K562 (cell line): ENCODE data around the gene PRF1. TPM values are rescaled to one million over a fixed set of nuclear protein-coding genes. Genes with fewer than 3 reads are reported as not detected.
A peak's percentile ranks its signal among the peaks of the same experiment; 100 is the strongest.

ENCODE experiments used
- CGGBP1 ChIP-seq: fragments of 250-450 bp; sonication (Bioruptor Pico); IDR thresholded peaks from 2 replicates; pipeline ENCODE4 v1.9.0; 2021; ENCODE audit warnings: mild to moderate bottlenecking
- ELF1 ChIP-seq: fragments of 200-800 bp; sonication (Bioruptor generic); IDR thresholded peaks from 2 replicates; pipeline ENCODE4 v1.6.1; 2016; ENCODE audit warnings: missing genetic modification characterization, missing compliant biosample characterization
- ETV1 ChIP-seq: fragments of 450-650 bp; conservative IDR thresholded peaks from 2 replicates; pipeline ENCODE4 v1.6.1; 2016; ENCODE audit warnings: missing genetic modification characterization, control low read depth, low read depth, missing compliant biosample characterization
- FOXJ3 ChIP-seq: sonication (generic); formaldehyde crosslinking; IDR thresholded peaks from 2 replicates; pipeline ENCODE4 v1.4.0; 2020; ENCODE audit warnings: mild to moderate bottlenecking, missing genetic modification reagents
- NFRKB ChIP-seq: fragments of 450-650 bp; IDR thresholded peaks from 2 replicates; pipeline ENCODE4 v1.6.1; 2016; ENCODE audit warnings: low read depth
- PHF20 ChIP-seq: fragments of 450-650 bp; IDR thresholded peaks from 2 replicates; pipeline ENCODE4 v1.6.1; 2018; ENCODE audit not compliant: partially characterized antibody
- PURB ChIP-seq: sonication (generic); formaldehyde crosslinking; IDR thresholded peaks from 2 replicates; pipeline ENCODE4 v1.9.0; 2021; ENCODE audit warnings: low read depth, mild to moderate bottlenecking, missing genetic modification reagents
- PYGO2 ChIP-seq: fragments of 450-650 bp; IDR thresholded peaks from 2 replicates; pipeline ENCODE4 v1.6.1; 2016; ENCODE audit warnings: mild to moderate bottlenecking, missing genetic modification characterization, moderate library complexity, missing compliant biosample characterization
- RAD21 ChIP-seq, 2 experiments: fragments of 250-450 bp in 1 of 2; fragments of 450-650 bp in 1 of 2; sonication (Bioruptor Pico) in 1 of 2; formaldehyde crosslinking in 1 of 2; IDR thresholded peaks in 1 of 2; conservative IDR thresholded peaks in 1 of 2; 2 replicates each; pipeline versions ENCODE4 v1.4.0 to v1.8.0; 2020 to 2022; ENCODE audit warnings: mild to moderate bottlenecking in 2 of 2, moderate library complexity in 1 of 2
- RBM34 ChIP-seq: fragments of 200-400 bp; formaldehyde crosslinking; IDR thresholded peaks from 2 replicates; pipeline ENCODE4 v1.6.1; 2018; ENCODE audit warnings: low read length, borderline replicate concordance; ENCODE audit not compliant: insufficient read depth
- SP2 ChIP-seq: IDR thresholded peaks from 2 replicates; pipeline ENCODE4 v1.6.1; 2011; ENCODE audit warnings: mild to moderate bottlenecking, low read depth, low read length, moderate library complexity; ENCODE audit not compliant: poor library complexity, severe bottlenecking; ENCODE audit errors: extremely low read depth
- STAT6 ChIP-seq: sonication (generic); formaldehyde crosslinking; IDR thresholded peaks from 2 replicates; pipeline ENCODE4 v1.8.1; 2023; ENCODE audit warnings: mild to moderate bottlenecking, missing genetic modification reagents
- TCF3 ChIP-seq: sonication (generic); formaldehyde crosslinking; IDR thresholded peaks from 2 replicates; pipeline ENCODE4 v1.4.0; 2020; ENCODE audit warnings: mild to moderate bottlenecking, missing genetic modification reagents
- XRCC3 ChIP-seq: fragments of 450-650 bp; IDR thresholded peaks from 2 replicates; pipeline ENCODE4 v1.6.1; 2017; ENCODE audit warnings: mild to moderate bottlenecking, moderate library complexity
- XRCC4 ChIP-seq: IDR thresholded peaks from one replicate; pipeline ENCODE4 v1.6.1; 2011; ENCODE audit not compliant: insufficient read depth, insufficient read length; ENCODE audit errors: extremely low read depth
- ZNF217 ChIP-seq: sonication (generic); formaldehyde crosslinking; IDR thresholded peaks from 2 replicates; pipeline ENCODE4 v1.8.0; 2022; ENCODE audit warnings: mild to moderate bottlenecking, missing genetic modification reagents
- ZNF23 ChIP-seq: fragments of 250-450 bp; sonication (Bioruptor Pico); IDR thresholded peaks from 2 replicates; pipeline ENCODE4 v1.4.0; 2020; ENCODE audit warnings: mild to moderate bottlenecking
- ZSCAN32 ChIP-seq: fragments of 450-650 bp; formaldehyde crosslinking; IDR thresholded peaks from 2 replicates; pipeline ENCODE4 v1.4.0; 2020; ENCODE audit warnings: mild to moderate bottlenecking, moderate library complexity
- polyA plus RNA-seq, 8 experiments: library from polyadenylated mRNA; depleted of rRNA in 4 of 8; stranded (reverse) in 5 of 8; unstranded in 3 of 8; fragments of >200 nt; fragmentation: Nextera tagmentation in 2 of 8; fragmentation: Illumina TruSeq in 1 of 8; extraction: Ambion mirVana in 2 of 8; extraction: Trizol in 1 of 8; gene quantifications; 2 replicates each; pipeline versions ENCODE4 v1.2.1 to v1.2.3, GENCODE V29; 2011 to 2014; ENCODE audit warnings: inconsistent platforms in 1 of 8, missing spikeins in 1 of 8
- total RNA-seq, 7 experiments: library from RNA; depleted of rRNA in 6 of 7; stranded (reverse); fragments of >200 nt in 6 of 7; fragmentation: Illumina TruSeq in 2 of 7; extraction: Trizol in 2 of 7; gene quantifications; 2 replicates each; pipeline versions ENCODE4 v1.2.1 to v1.2.3, GENCODE V29; 2011 to 2021; ENCODE audit warnings: low replicate concordance in 1 of 7
- TF ChIP-seq, protein P1 (sequence below): IDR thresholded peaks from 3 replicates; pipeline ENCODE4 v1.6.1; 2011; ENCODE audit warnings: borderline replicate concordance, mild to moderate bottlenecking, moderate library complexity; ENCODE audit not compliant: insufficient read length; ENCODE audit errors: extremely low read depth
- TF ChIP-seq, protein P2 (sequence below): fragments of 200-800 bp; sonication (Bioruptor generic); IDR thresholded peaks from 2 replicates; pipeline ENCODE4 v1.6.1; 2017; ENCODE audit warnings: missing genetic modification characterization, missing compliant biosample characterization

PRF1 gene
- total and polyA plus RNA-seq, 9 of the 15 experiments (the other 6 are each of a cell fraction or from before 2014, with no cell fraction given), result 3.8 to 8.6 (median 6.3) TPM

DNA sequence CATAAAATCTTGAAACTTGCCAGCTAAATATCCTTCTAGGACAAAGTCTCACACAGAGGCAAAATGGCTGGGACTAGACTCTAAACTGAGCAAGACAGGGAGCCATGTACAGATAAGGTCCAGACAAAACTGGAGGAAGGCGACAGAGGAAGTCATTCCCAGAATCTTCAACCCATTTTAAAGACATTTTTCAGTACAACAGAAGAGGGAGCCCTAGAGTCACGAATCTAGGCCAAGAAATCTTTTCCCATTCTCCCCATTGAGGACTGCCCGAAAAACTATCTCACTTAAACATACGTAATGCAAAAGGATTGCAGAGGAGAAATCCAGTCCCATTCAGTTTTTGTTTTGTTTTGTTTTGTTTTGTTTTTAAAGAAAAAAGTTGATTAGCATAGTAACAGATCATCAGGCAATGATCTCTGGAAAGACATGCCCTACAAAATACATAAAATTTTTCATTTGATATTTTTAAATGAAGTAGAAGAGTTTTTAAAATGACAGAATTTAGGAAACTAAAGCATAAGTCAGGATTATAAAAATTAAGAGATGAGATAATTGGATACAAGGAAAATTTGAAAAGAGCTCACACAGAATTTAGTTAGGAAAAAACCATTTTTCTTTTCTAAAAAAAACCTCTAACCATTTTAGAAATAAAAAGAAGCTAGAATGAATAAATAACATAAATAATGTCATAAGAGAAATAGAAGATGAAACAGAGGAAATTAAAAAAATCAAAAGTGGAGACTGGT is 16.9 kb upstream of the PRF1 start (continued):
- TF ChIP-seq STAT6 (no peak), ZNF217 (CRISPR knock-in tag) (no peak), PHF20 (no peak), RBM34 (no peak), PYGO2 (no peak), XRCC3 (no peak), CGGBP1 (CRISPR knock-in tag) (no peak), RAD21 (CRISPR knock-in tag; conservative IDR thresholded peaks at IDR 0.05 in 1 of 2, IDR thresholded peaks at IDR 0.05 in 1 of 2) (peak; percentile 91 to 99), ZSCAN32 (CRISPR knock-in tag) (no peak), FOXJ3 (no peak), ZNF23 (CRISPR knock-in tag) (no peak), XRCC4 (no peak), ELF1 (tag) (no peak), ETV1 (tag) (peak; percentile 60), SP2 (no peak), TCF3 (0 out of 2 replicates have a peak, but pooled peaks have one; percentile 6), NFRKB (0 out of 2 replicates have a peak, but pooled peaks have one; percentile 12), PURB (CRISPR knock-in tag) (no peak)
- TF ChIP-seq, protein P1, sequence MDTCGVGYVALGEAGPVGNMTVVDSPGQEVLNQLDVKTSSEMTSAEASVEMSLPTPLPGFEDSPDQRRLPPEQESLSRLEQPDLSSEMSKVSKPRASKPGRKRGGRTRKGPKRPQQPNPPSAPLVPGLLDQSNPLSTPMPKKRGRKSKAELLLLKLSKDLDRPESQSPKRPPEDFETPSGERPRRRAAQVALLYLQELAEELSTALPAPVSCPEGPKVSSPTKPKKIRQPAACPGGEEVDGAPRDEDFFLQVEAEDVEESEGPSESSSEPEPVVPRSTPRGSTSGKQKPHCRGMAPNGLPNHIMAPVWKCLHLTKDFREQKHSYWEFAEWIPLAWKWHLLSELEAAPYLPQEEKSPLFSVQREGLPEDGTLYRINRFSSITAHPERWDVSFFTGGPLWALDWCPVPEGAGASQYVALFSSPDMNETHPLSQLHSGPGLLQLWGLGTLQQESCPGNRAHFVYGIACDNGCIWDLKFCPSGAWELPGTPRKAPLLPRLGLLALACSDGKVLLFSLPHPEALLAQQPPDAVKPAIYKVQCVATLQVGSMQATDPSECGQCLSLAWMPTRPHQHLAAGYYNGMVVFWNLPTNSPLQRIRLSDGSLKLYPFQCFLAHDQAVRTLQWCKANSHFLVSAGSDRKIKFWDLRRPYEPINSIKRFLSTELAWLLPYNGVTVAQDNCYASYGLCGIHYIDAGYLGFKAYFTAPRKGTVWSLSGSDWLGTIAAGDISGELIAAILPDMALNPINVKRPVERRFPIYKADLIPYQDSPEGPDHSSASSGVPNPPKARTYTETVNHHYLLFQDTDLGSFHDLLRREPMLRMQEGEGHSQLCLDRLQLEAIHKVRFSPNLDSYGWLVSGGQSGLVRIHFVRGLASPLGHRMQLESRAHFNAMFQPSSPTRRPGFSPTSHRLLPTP, result no peak
- TF ChIP-seq, protein P2, sequence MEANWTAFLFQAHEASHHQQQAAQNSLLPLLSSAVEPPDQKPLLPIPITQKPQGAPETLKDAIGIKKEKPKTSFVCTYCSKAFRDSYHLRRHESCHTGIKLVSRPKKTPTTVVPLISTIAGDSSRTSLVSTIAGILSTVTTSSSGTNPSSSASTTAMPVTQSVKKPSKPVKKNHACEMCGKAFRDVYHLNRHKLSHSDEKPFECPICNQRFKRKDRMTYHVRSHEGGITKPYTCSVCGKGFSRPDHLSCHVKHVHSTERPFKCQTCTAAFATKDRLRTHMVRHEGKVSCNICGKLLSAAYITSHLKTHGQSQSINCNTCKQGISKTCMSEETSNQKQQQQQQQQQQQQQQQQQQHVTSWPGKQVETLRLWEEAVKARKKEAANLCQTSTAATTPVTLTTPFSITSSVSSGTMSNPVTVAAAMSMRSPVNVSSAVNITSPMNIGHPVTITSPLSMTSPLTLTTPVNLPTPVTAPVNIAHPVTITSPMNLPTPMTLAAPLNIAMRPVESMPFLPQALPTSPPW (CRISPR knock-in tag), result no peak; the same call in none of the 2 replicates
